CD4-positive, alpha-beta T cell treated with Interleukin-15 for 4 hours (primary cell): ENCODE measurements around the gene ESRRB.

Source experiments
- DNase-seq: peaks from one replicate; pipeline ENCODE4 v3.0.0-alpha.2; 2020; ENCODE audit warnings: low spot score

The ESRRB gene

DNA sequence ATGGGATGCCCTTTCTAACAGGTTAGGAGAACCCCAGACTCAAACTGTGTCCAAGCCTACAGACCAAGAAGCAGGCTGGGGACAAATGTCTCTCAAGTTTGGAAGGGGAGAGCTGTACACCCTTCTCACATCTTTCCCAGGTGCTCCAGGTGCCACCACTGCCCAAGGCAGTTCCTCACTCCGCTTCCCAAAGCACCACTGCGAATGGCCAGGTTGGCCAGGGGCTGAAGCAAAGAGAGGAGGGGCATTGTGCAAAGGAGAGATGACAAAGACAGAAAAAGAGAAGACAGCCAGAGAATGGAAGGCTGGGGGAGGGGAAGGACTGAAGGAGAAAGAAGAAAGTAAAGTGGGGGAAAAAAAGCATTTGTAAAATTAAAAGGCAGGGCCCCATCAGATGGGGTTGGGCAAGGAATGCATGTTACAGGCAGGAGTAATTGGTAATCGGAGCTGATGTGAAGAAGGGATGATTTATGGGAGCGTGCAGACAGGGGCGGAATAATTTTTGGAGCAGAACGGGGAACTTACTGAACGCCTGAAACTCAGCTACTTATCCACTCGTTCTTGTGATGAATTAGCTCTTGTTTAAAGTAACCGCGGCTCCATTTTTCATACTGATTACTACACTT lies 165.8 kb downstream of the ESRRB start:
- DNase-seq: no peak

DNA sequence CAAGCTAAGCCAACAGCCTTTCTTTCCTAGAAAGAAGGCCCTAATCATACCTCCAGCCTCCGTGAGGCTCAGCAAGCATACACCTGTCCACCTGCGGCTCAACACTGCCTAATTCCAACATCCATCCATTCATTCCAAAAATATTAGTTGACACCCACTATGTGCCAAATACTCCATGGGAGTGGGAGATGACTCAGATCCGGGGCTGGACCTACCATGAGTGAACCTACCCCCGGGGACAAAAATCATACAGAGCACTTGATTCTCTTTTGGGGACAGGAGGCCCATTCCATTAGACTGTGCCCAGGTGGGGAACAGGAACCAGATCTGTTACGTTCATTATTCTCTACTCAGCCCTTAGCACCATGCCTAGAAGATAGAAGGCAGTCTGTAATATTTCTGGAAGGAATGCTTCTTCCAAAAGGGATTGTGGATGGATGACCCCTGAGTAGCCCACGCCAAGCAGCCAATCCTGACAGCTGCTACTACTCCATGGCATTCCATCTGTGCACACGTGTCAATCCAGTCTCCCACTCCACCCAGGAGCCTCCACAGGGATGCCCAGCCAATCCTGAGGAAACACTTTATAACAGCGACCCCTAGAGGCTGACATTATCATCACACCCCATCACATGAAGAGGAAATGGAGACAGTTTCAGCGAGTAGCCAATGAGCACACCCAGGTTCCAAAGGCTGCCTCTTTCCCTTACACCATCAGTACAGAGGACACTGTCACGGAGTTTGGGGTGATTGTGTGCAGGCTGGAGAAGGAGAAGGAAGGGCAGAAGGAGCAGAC lies 170.7 kb downstream of the ESRRB start:
- DNase-seq: no peak

DNA sequence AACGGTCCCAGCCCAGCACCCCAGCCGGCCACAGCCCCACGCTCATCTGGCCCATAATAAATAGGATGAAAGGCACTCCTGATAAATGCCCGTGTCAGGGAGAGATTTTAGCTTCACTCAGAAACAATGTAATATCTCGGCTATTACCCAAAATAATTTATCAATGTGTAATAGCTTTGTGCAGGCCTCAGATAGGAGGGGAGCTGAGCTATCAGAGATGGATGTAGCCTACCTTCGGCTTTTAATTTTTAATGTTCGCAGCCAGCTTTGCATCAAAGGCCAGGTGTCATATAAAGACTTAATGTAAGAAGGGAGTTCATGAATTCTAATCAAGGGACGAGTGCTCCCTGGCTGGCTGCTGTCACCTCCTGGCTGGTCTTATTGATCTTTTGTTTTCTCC lies 171.9 kb downstream of the ESRRB start:
- no peak for DNase-seq

GRCh38 chr14:76550534-76550933 lies 174.6 kb downstream of the ESRRB start:
- DNase-seq: no peak

GRCh38 chr14:76551116-76551515 lies 175.2 kb downstream of the ESRRB start:
- no peak for DNase-seq
